Dendritic cell treated with granulocyte-macrophage colony-stimulating factor and Interleukin-4, amounts not matched to agents 40 ng/mL and 50 ng/mL, for 4 days (primary cell): ENCODE results near the gene PTPRZ1.

Experiments
- H3K27ac Mint-ChIP-seq: one replicate; pipeline ENCODE4 v1.8.0; 2022; ENCODE audit warnings: mild to moderate bottlenecking, mixed read lengths
- H3K27me3 Mint-ChIP-seq: one replicate; pipeline ENCODE4 v1.8.0; 2022; ENCODE audit warnings: mild to moderate bottlenecking, mixed read lengths
- H3K36me3 Mint-ChIP-seq: one replicate; pipeline ENCODE4 v1.8.0; 2022; ENCODE audit warnings: low read depth, mixed read lengths
- H3K4me1 Mint-ChIP-seq: one replicate; pipeline ENCODE4 v1.8.0; 2022; ENCODE audit warnings: low read depth, mixed read lengths
- H3K4me3 Mint-ChIP-seq: one replicate; pipeline ENCODE4 v1.8.0; 2022; ENCODE audit warnings: mild to moderate bottlenecking, moderate library complexity, mixed read lengths
- H3K9me3 Mint-ChIP-seq: one replicate; pipeline ENCODE4 v1.8.0; 2022; ENCODE audit warnings: mixed read lengths
- intact Hi-C: fragments of 100-400 bp; cut with micrococcal nuclease; formaldehyde crosslinking; loops from one replicate; pipeline ENCODE4 v1.15.0; 2022

The PTPRZ1 gene

DNA sequence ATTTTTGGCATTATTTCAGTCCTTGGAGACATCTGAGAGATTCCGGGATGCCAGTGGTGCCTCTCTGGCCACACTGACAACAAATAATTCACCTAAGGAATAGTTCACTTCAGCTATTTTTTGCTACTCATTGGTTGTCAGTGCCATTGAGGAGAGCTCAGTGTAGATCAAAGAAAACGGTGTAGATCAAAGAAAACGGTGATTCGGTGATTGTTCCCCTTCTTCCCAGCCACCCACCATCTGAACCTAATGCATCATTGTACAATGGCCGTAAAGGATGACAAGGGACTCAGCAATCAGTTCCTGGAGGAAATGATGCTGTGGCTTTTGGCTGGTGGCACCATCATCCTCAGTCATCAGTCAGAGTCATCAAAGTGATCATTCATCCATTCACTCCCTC, 80.6 kb downstream of the PTPRZ1 start:
- Mint-ChIP-seq H3K4me1 (no peaks in the 10 kb centered on the region), H3K36me3 (no peaks in the 10 kb centered on the region), H3K27me3 (no peaks in the 10 kb centered on the region), H3K27ac (no peak overlapping the region), H3K9me3 (no peaks in the 10 kb centered on the region), H3K4me3 (no peak overlapping the region)
- intact Hi-C loops, result no loop called here

GRCh38 chr7:121954803-121955202, 81.8 kb downstream of the PTPRZ1 start:
- Mint-ChIP-seq H3K27ac (no peak overlapping the region), H3K27me3 (no peaks in the 10 kb centered on the region), H3K4me3 (no peak overlapping the region), H3K36me3 (no peaks in the 10 kb centered on the region), H3K4me1 (no peaks in the 10 kb centered on the region), H3K9me3 (no peaks in the 10 kb centered on the region)
- intact Hi-C loops, result no loop called here

DNA sequence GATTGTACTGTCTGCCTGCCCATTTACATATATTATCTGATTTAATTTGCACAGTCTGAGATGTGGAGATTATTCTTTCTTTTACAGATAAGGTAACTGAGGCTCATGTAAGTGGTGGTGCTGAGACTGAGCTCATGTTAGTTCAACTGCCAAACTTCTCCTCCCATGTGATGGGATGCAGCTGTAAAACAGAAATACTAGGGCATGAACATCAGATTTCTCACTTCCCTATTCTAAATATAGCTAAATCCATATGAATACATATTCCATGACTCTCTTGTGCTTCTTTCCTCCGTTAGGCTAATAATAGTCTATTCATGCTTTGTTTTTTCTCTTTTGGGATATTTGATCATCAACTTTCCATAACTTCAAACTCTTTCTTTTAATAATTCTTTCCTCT, 84.7 kb downstream of the PTPRZ1 start:
- Mint-ChIP-seq H3K27me3 (no peaks in the 10 kb centered on the region), H3K4me1 (no peaks in the 10 kb centered on the region), H3K4me3 (no peak overlapping the region), H3K36me3 (no peaks in the 10 kb centered on the region), H3K9me3 (no peaks in the 10 kb centered on the region), H3K27ac (no peak overlapping the region)
- intact Hi-C loops, result no loop called here

DNA sequence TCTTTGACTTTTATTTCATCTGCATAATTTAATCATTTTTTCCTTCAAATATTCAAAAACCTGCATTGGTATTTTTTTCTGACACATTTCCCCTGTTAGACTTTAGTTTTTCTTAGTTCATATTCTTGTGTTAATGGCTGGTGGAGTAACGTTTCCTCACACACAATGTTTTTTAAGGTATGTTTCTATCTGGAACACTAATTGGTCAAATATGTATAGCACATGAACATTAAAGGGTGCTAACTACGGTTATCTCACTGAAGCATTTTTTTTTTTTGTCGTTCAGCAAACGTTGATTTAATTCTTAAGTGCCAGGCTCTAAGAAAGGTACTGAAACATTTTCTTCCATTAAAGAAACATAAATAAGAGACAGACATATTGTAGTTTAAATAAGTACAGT, 87.7 kb downstream of the PTPRZ1 start:
- Mint-ChIP-seq H3K4me3 (no peak overlapping the region), H3K9me3 (no peaks in the 10 kb centered on the region), H3K27ac (no peak overlapping the region), H3K27me3 (no peaks in the 10 kb centered on the region), H3K36me3 (no peaks in the 10 kb centered on the region), H3K4me1 (no peaks in the 10 kb centered on the region)
- intact Hi-C loops, result no loop called here

- Mint-ChIP-seq H3K4me3 (no peak overlapping the region), H3K27ac (no peak overlapping the region), H3K36me3 (no peaks in the 10 kb centered on the region), H3K27me3 (no peaks in the 10 kb centered on the region), H3K9me3 (no peaks in the 10 kb centered on the region), H3K4me1 (no peaks in the 10 kb centered on the region)
- intact Hi-C loops, result no loop called here
Measured at GRCh38 chr7:121961089-121961867, 88.3 kb downstream of the PTPRZ1 start.

GRCh38 chr7:121966276-121966934, 93.4 kb downstream of the PTPRZ1 start:
- H3K4me3 Mint-ChIP-seq, result no peak overlapping the region
- no peaks in the 10 kb centered on the region for H3K27me3 Mint-ChIP-seq
- H3K36me3 Mint-ChIP-seq, result no peaks in the 10 kb centered on the region
- H3K9me3 Mint-ChIP-seq, result no peaks in the 10 kb centered on the region
- no peaks in the 10 kb centered on the region for H3K4me1 Mint-ChIP-seq
- no peak overlapping the region for H3K27ac Mint-ChIP-seq
- intact Hi-C loops, result no loop called here

GRCh38 chr7:121966935-121967332, 94.0 kb downstream of the PTPRZ1 start:
- no peaks in the 10 kb centered on the region for H3K36me3 Mint-ChIP-seq
- no peak overlapping the region for H3K4me3 Mint-ChIP-seq
- intact Hi-C loops, result no loop called here
- H3K27me3 Mint-ChIP-seq, result no peaks in the 10 kb centered on the region
- no peak overlapping the region for H3K27ac Mint-ChIP-seq
- H3K4me1 Mint-ChIP-seq, result no peaks in the 10 kb centered on the region
- no peaks in the 10 kb centered on the region for H3K9me3 Mint-ChIP-seq

DNA sequence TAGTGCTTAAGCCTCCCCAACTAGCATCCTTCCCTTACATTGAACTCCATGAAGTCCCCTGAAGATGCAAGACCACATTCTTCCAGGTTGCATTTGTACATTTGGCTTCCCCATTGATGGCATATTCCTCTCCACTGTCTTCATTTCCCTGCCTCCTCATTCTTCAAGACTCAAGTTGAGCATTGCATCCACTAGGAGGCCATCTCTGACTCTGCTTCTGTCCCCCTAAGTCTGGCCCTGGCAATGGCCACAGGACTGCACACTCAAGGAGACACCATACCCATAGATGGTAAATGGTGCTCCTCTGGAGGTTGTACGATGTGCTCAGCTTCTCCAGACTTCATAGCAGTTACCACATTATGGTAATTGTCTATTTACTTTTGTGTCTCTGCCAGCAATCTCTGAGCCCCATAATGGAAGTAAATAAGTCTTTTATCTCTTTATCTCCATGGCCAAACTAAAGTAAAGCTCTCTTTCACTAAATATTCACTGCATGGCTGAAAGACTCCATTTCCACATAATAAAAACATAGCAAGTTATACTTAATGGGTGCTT, 112.6 kb downstream of the PTPRZ1 start:
- intact Hi-C loops, result no loop called here
- H3K9me3 Mint-ChIP-seq, result no peaks in the 10 kb centered on the region
- H3K27me3 Mint-ChIP-seq, result no peaks in the 10 kb centered on the region
- H3K36me3 Mint-ChIP-seq, result no peaks in the 10 kb centered on the region
- H3K4me3 Mint-ChIP-seq, result no peak overlapping the region
- no peak overlapping the region for H3K27ac Mint-ChIP-seq
- H3K4me1 Mint-ChIP-seq, result no peaks in the 10 kb centered on the region

- H3K27ac Mint-ChIP-seq, result no peak overlapping the region
Measured at GRCh38 chr7:121992068-121992467, 119.1 kb downstream of the PTPRZ1 start.

DNA sequence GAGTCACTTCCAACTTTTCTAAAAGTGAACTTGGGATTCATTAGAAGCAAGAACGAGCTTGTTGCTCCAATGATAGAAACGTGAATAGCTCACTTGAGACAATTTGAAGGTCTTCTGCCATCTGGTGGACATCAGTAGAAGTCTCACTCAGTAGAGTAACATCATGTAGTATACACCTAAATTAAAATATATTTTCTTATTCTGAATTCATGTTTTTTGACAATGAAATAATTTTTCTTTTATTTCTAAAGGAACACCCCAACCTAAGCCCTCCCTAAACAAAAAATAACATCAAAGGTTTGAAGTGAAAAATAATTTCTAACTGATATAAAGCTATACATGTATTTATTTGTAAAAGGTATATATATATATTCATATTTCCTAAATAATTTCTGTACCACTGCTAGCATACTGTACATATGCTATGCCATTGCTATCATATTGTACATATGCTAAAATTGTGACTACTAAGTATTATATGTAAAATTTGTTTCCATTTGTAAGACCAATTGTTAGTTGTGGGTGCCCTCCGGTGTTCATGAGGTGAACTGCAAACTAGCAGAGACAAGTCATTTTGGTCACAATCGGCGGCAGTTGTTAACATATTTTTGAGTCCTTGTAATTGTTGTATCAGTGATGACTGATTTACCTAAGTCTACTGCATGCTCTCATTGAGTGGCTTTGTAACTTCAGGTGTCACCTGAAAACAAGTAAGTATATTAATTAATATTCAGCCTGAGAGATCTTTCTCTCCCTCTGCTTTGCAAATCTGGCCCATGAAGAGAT, 121.9 kb downstream of the PTPRZ1 start:
- no peaks in the 10 kb centered on the region for H3K9me3 Mint-ChIP-seq
- H3K36me3 Mint-ChIP-seq, result no peaks in the 10 kb centered on the region
- H3K27ac Mint-ChIP-seq, result no peak overlapping the region
- intact Hi-C loops, result no loop called here
- H3K27me3 Mint-ChIP-seq, result no peaks in the 10 kb centered on the region
- no peak overlapping the region for H3K4me3 Mint-ChIP-seq
- no peaks in the 10 kb centered on the region for H3K4me1 Mint-ChIP-seq

More at GRCh38 chr7:121992068-121992467, 119.1 kb downstream of the PTPRZ1 start:
- Mint-ChIP-seq H3K27me3 (no peaks in the 10 kb centered on the region), H3K9me3 (no peaks in the 10 kb centered on the region), H3K4me3 (no peak overlapping the region), H3K4me1 (no peaks in the 10 kb centered on the region), H3K36me3 (no peaks in the 10 kb centered on the region)
- intact Hi-C loops, result no loop called here

- no peaks in the 10 kb centered on the region for H3K4me1 Mint-ChIP-seq
- H3K9me3 Mint-ChIP-seq, result no peaks in the 10 kb centered on the region
- no peaks in the 10 kb centered on the region for H3K27me3 Mint-ChIP-seq
Measured at GRCh38 chr7:122006687-122007086, 133.7 kb downstream of the PTPRZ1 start.

GRCh38 chr7:122010116-122010515, 137.2 kb downstream of the PTPRZ1 start:
- Mint-ChIP-seq H3K4me1 (no peaks in the 10 kb centered on the region), H3K27ac (no peak overlapping the region), H3K36me3 (no peaks in the 10 kb centered on the region), H3K4me3 (no peak overlapping the region), H3K9me3 (no peaks in the 10 kb centered on the region), H3K27me3 (no peaks in the 10 kb centered on the region)
- intact Hi-C loops, result no loop called here

More at GRCh38 chr7:122006687-122007086, 133.7 kb downstream of the PTPRZ1 start:
- intact Hi-C loops, result no loop called here
- Mint-ChIP-seq H3K4me3 (no peak overlapping the region), H3K27ac (no peak overlapping the region), H3K36me3 (no peaks in the 10 kb centered on the region)

GRCh38 chr7:122013065-122013464, 140.1 kb downstream of the PTPRZ1 start:
- Mint-ChIP-seq H3K27ac (no peak overlapping the region), H3K27me3 (no peaks in the 10 kb centered on the region), H3K36me3 (no peaks in the 10 kb centered on the region), H3K4me3 (no peak overlapping the region), H3K4me1 (no peaks in the 10 kb centered on the region), H3K9me3 (no peaks in the 10 kb centered on the region)
- intact Hi-C loops, result no loop called here

DNA sequence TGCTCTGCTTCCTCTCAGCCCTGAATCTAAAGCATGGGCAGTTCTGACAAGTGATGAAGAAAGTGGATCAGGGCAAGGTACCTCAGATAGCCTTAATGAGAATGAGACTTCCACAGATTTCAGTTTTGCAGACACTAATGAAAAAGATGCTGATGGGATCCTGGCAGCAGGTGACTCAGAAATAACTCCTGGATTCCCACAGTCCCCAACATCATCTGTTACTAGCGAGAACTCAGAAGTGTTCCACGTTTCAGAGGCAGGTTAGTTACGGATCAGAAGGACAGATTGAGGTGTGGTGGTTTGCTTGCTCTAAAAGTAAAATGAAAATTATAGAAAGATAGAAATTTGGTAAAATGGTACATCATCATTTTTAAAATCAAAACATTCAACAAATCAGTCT, 140.7 kb downstream of the PTPRZ1 start:
- H3K36me3 Mint-ChIP-seq, result no peaks in the 10 kb centered on the region
- H3K4me3 Mint-ChIP-seq, result no peak overlapping the region
- intact Hi-C loops, result no loop called here
- no peak overlapping the region for H3K27ac Mint-ChIP-seq
- no peaks in the 10 kb centered on the region for H3K27me3 Mint-ChIP-seq
- H3K9me3 Mint-ChIP-seq, result no peaks in the 10 kb centered on the region
- H3K4me1 Mint-ChIP-seq, result no peaks in the 10 kb centered on the region
